CD4-positive, alpha-beta T cell treated with Interleukin-2 at 100 ng/mL for 4 hours (primary cell): ENCODE measurements around the gene SEMA3C.
A peak's percentile ranks its signal among the peaks of the same experiment; 100 is the strongest.

Experiments
- DNase-seq: peaks from one replicate; pipeline ENCODE4 v3.0.0-alpha.2; 2020; ENCODE audit warnings: low spot score

Gene SEMA3C

DNA sequence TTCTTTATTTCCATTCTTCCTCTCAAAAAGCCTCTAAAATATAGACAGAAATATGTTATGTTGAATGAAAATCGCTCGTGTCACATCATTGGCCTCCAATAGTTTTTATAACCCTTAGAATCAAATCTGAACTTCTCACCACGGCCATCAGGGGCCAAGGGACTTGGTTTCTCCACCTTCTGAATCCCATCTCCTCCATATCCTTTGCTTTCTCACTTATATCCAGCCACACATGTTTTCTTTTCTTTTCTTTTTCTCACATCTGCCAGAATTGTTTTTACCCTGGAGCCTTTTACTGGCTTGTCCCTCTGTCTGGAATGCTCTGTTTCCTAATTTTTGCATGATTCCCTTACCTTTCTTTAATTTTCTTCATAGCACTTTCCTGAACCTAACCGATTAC is 184.8 kb downstream of the SEMA3C start:
- no peak for DNase-seq

DNA sequence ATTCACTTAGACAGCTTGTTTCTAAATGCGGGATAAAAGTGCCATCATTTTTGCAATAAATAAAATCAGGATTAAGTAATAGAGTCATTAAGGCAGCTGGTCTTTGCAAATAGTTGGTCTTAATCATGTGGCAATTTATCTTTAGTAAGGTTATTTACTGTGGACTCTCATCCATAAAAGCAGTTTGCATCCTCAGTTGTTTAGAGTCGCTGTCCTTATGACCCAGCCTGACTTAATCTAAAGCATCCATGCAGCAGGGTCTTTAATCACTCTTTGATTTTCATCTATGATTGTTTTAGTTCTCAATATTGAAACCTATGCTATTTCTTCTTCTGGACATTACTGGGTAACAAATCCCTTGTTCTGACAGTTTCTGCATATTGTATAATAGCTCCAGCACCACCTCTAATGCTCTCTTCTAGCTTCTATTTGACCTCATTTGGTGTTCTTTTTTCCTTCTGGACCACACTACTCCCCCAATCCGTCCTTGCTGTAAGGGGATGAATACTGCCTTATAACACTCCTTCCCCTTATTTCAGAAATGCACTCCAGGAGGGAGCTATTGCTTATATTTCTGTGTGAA is 185.4 kb downstream of the SEMA3C start:
- no peak for DNase-seq

DNA sequence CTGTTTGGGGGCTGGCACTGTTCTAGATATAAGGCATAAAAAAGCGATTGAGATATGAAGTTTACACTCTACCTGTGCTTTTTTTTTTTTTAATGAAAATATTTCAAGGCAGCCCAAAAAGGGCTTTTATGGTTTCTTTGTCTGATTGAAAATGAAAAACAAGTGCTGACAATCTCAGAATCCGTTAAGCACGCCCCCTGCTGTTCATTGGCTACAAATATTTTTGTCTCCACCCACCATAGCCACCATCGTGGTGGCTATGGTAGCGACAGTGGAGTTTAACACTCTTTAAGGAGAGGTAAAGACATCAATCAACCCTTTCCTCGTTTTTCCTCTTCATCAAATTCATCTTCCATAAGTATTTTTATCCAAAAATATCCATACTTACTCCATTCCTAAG is 186.2 kb downstream of the SEMA3C start:
- DNase-seq = no peak

DNA sequence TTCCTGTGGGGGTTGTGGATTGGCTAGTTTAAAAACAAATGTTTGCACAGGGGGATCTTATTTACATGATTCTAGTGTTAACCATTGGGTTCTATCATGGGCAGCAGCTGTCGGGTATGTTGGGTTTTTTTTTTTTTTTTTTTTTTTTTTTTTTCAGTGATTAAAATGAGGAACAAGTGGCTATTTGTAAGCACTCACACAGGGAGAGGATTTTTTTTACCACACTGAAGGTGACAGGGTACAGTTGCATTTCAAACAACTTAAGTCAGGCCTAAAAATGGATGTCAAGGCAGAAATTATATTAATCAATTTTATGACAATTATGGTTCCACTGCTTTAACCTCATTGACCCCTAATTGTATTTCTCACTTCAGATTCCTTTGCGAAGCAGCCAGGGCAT is 187.6 kb downstream of the SEMA3C start:
- DNase-seq = no peak

DNA sequence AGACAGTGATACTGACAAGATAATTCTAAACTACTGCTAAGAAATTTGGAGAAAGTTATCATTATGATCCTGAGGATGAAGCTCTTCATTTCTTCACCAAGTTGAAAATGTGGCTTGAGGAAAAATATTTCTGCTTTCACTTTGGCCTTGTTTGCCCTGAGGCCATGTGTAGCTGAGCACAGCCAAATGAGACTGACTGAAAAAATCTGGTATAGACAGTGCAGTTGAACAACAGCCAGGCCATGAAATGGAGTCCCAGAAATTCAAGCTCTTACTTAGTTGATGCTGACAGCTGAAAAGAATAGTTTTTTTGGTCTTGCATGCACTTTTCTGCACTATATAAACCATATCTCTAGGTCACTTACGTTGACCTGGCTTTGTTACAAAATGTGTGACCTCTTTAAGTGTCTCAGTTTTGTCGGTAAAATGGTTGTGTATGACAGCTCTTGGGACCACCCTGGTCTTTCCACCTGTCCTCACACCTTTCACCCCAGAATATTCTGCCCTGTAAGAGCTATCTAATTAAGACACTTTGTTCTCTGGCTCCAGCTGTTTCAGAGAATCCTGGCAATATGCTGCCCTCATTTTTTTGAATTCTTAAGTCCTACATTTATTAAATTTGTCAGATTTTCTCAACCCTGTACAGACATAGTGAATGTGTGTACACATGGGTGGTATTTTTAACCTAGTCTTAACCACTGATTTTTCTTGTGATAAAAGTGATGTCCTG is 189.1 kb downstream of the SEMA3C start:
- DNase-seq = no peak

DNA sequence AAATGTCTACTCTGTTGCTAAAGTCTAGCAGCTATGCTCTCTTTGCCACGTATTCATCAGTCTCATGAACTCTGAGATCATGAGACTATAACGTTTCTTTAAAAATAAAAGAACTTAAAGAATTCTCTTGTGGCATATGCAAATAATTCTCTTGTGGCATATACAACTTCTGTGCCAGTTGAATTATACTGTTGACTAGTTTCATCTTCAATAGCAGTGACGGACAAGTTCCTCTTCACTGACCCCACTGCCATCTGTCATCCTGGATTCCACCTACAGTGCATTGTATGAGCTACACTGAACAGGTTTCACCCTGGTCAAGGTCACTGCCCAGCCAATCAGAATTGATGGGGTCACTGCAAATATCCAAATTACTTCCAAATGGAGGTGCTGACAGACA is 192.2 kb downstream of the SEMA3C start:
- no peak for DNase-seq

DNA sequence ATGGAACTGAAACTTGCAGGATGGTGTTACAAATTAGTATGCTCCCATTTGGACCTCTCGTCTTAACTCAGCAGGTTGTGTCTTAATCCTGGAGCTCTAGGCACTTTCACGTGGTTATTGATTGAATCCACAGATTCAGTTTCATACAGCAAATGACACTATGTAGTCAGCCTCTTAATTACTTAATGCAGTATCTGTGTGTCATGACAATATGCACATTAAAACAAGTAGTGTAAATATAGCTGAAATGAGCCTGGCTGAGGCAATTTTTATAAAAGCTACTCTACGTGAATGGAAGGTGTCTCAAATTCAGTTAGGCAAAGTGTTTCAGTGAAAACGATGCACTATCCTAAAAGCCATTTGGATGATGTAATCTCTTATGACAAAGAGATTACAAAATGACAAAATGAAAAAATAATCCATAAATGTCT is 193.7 kb downstream of the SEMA3C start:
- DNase-seq = no peak

DNA sequence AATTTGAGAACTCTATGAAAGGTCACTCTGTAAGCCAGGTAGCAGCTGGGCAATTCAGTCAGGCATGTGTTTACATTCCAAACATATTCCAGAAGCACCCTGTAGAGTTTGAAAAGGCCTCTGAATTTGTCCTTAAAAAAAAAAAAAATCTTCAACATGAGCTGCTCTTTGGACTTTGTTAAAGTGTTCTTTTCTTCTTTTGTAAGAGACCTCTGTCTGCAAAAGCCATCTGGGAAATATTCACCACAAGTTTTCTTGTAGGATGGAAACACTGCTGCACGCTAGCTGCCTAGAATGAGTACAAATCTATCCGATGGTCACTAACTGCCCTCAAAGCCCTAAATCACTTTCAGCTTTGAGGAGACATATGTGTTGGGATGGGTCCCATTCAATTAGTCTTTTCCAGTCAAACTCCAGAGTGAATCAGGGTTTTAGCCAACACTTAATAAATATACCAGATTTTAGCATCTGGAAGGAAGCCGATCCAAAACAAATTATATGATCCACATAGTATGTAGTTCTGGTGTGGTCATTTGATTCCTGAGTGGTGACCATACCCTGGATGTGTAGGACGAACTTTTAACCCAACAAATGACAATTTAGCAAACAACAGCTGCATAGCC is 194.5 kb downstream of the SEMA3C start:
- DNase-seq = no peak

DNA sequence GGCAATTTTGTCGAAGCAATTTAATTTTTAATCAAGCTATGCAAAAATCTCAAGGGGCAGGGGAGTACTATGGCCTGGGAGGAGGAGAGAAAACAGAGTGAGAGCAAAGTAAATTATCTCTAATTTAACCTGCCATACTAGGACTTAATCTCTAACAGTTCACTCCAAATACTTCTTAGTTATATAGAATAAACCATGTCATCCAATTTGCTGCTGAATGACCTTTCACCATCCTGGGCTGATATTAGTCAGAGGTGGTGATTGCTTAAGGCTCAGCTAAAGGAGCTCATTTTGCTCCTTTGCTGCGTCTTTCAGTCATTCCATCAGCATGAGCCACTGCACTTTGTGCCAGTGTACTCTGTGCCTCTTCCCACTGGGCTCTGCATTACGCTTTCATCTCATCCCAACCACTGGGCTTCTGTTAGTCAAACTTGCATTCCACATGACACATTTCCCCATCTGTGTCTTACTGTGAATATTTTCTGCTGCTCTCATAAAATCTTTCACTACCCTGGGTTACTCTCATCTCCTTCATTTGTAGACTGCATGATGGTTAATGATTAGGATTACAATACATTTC is 196.1 kb downstream of the SEMA3C start:
- no peak for DNase-seq

DNA sequence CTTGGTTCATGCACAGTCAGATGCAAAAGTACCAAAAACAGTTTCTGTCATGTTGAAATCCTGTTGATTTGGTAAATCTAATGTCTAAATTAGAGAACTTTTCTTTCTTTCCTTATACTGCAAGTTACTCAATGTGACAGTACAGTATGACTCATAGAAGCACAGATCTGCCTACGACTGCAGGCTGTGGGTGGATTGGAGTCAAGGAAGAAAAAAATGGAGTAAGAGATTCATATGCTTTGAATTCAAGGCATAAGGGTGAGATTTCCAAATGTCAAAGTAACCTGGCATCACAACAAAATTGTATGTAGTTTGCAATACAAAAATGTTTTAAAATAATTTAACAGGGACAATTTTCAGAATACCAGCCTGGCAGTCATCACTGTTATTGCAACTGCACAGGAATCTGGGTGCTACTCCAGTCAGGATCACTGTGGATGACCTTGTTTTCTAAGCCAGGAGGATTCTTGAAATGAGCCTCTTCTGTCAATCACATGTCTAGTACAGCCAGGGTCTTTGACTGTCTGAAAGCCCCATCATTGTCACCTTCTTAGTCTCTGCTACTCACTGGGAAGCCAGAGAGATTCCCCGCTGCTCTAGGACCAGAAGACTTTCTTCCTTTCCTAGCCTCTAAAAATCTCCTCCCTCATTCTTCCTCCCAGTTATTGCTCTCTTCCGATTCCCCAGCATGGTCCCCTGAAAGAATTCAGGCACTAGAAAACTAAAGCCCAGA is 196.8 kb downstream of the SEMA3C start:
- DNase-seq = no peak

DNA sequence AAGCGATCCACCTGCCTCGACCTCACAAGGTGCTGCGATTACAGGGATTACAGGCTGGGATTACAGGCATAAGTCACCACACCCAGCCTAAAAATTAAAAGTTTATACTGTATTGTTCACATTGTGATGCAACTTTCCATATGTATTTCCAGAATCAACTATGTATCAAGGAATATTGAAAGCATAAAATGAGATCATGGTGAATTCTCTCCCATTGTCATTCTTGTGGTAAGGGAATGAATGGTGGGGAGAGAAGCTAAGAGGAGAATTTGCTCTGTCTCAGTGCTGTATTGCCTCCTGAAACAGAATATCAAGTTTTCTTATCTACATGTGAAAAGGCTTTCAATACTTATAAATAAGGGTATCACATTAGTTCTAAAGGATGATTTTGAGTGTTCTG is 198.7 kb downstream of the SEMA3C start:
- DNase-seq = no peak

DNA sequence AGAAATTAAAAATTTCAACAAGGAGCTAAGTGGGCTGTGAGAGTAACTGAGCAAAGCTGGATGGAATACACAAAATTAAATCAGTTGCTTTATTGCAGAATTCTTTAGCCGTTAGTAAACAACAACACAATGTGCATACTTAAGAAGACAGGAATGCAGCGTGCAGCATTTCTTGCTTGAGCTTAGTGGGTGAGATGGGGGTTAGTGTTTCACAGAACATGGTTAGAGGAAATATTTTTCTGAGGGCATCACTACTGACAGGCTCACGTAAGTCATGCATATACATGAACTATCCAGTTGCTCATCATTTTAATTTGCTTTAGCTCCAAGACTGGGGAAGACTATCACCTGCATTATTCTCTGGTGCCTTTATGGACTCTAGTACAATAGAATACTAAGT is 199.6 kb downstream of the SEMA3C start:
- no peak for DNase-seq

DNA sequence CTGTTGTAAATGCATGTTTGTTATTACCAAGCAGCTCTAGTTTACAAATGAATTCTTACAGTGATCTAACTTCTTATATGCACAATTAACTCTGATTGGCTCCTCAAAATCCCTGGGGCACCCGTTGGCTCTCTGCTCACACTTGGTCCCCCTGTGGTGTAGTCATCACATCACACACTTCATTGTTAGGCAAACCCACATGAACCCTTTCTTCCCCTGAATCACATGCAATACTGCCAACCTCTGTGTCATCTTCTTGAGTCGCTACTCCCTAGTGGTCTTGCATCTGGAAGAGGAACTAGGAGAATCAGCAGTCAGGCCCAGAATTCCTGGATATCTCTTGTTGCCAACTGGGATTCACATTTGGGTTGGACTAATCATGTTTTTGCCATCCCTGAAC is 207.3 kb downstream of the SEMA3C start:
- DNase-seq = no peak

DNA sequence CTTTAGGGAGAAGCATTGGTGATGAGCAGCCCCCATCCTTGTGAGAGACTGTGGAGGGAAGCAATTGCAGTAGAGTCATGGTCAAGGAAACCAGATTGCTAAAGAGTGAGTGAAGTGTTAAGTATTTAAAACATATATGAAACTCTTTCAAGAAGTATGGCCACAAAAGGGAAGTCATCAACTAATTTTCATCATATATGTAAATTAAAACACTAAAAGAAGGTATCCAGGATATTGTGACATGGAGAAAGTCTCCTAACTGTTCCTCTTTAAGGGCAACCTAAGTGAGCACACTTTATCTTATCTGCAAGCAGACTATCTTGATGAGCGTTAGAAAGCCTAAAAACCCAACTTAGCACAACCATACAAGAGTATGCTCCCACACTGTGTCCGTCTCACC is 210.7 kb downstream of the SEMA3C start:
- no peak for DNase-seq

DNA sequence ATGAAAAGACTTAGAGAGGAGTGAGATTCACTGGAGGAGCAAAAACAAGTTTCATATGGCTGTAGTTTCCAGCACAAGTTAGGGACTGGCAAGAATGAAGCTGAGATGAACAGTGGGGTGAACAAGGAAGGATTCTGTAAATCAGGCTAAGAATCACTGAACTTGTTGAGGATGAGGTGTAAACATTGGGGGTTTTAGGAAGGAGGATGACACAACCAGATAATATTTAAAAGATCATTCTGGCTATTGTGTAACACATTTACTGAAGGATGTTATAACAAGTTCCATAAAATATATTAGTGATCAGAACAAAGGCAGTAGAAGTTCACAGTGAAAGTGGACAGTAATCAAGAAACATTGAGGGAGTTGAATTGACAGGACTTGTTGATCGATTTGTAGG is 211.5 kb downstream of the SEMA3C start:
- no peak for DNase-seq

DNA sequence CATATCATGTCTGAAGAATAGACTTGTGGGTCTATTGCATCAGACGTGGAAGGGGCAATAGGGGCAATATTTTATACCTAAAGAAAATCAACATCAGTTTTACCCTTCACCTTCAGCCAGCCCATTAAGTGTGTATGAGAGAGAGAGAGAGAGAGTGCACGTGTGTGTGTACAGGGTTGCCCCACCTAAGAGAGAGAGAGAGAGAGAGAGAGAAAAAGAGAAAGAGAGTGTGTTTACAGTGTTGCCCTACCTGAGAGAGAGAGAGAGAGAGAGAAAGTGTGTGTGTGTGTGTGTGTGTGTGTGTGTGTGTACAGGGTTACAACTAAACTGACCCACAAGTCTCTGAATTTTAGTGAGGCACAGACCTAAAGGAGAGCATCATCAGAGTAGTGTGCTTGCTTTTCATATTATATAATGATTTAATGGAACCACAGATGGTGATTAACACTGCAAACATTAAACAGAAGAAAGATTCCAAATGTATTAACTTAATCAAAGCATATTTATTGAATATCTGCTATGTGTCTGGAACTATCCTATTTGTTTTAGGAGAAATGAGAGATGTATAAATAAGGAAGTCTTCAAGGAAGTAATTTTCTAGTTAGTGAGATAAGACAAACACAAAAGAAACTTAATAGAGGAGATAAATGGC is 213.6 kb downstream of the SEMA3C start:
- DNase-seq = no peak

DNA sequence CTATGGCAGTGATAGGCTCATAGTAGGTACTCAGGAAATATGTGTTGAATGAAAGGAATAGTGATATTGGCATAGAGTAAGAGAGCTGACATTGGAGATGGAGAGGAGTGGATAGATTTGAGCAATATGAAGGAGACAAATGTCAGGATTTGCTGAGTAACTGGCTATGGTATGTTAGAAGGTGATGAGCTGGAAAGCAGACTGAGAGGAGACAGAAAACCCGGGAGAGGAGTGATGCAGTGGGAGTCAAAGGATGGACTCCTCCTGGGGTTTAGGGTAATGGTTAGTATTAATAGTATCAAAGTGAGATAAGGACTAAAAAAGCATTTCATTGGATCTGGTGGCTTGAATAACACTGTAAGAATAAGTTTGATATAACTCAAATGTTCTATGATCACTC is 215.6 kb downstream of the SEMA3C start:
- DNase-seq = no peak

DNA sequence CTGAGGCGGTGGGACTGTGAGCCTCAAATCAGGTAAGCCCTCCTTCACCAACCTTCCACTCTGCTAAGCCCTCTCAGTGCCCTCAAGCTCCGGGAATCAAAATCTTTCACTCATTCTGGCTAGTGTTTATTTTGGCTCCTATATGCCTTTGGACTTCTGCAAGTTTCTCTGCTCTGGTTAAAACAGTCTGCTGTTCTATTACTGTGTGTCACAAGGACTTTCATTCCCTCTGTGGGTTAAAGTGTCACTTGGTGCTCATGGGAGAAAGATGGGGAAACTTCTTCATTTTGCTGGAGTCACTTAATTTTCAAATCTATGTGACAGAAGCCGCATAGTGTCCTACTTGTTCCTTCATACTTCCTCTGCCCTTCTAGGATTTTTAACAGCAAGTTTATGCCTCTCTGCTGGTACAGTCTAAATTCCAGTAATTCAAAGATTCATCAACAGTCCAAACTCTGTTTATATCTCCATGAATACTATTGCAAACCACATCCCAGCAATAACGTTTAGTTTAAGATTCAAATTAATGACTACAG is 219.1 kb downstream of the SEMA3C start:
- no peak for DNase-seq

DNA sequence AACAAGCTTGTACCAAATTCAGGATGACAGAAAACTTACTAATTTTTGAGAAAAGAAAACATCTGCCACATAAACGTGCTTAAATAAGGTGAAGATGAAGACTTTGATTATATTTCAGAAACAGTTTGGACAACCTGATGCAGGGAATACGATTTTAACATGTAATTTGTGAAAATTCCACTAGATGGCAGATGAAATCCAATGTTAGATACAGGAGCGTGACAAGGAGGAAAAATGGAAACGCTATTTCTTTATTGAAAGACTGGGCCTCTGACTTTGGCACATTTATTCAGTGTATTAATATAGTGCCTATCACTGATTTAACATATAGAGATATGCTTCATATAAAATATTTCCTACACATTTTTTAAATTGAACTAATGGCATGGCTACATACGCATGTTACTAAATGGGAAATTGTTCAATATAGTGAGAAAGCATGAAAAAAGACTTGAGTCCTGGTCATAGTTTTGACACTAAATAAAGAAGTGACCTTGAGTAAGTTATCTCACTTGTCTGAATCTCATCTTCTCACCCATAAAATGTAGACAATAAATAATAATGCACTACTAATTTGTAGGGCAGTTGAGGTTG is 219.7 kb downstream of the SEMA3C start:
- peak; percentile 14 for DNase-seq
